IPS-NIHi7 (cell line): Measurements from ENCODE around the gene TBC1D3H.
"Not testable (repeated sequence)": the region's sequence is repeated elsewhere in the genome, so short reads cannot be mapped to it uniquely, and the experiment has no call there.

Experiments used
- DNase-seq: peaks from one replicate; pipeline ENCODE4 v3.0.0; 2012; ENCODE audit warnings: mixed read lengths; ENCODE audit errors: extremely low spot score

Gene TBC1D3H

GRCh38 chr17:36388385-36389245 is at the start of gene TBC1D3H:
TBC1D3H (minus strand) TSS chr17:36388435; CDS start chr17:36386895, 1,540 bp downstream.
- DNase-seq: not testable (repeated sequence)

GRCh38 chr17:36428891-36429290 is 40.7 kb upstream of the TBC1D3H start:
- DNase-seq: not testable (repeated sequence)

- not testable (repeated sequence) for DNase-seq
Observed at GRCh38 chr17:36415180-36415941, 27.1 kb upstream of the TBC1D3H start.

- not testable (repeated sequence) for DNase-seq
Observed at GRCh38 chr17:36390943-36391645, 2.9 kb upstream of the TBC1D3H start.

GRCh38 chr17:36375938-36376337 is 12.3 kb downstream of the TBC1D3H start:
- DNase-seq: not testable (repeated sequence)

- DNase-seq: not testable (repeated sequence)
Observed at GRCh38 chr17:36362496-36362895, 25.7 kb downstream of the TBC1D3H start.
